Occipital lobe (tissue), 2 donors: Measurements from ENCODE around the gene MACROH2A2. TPM values are rescaled to one million over a fixed set of nuclear protein-coding genes. Genes with fewer than 3 reads are reported as not detected.

Experiments
- DNase-seq: peaks from one replicate; lab custom pipeline; 2025; lab: John Stamatoyannopoulos, UW
- total RNA-seq: library from RNA; depleted of rRNA; stranded (reverse); fragments of >200 nt; gene quantifications from one replicate; pipeline ENCODE4 v1.2.3, GENCODE V29; 2014

MACROH2A2 gene
- total RNA-seq, 1 donor from 2014 or later, result 23.6 TPM

DNA sequence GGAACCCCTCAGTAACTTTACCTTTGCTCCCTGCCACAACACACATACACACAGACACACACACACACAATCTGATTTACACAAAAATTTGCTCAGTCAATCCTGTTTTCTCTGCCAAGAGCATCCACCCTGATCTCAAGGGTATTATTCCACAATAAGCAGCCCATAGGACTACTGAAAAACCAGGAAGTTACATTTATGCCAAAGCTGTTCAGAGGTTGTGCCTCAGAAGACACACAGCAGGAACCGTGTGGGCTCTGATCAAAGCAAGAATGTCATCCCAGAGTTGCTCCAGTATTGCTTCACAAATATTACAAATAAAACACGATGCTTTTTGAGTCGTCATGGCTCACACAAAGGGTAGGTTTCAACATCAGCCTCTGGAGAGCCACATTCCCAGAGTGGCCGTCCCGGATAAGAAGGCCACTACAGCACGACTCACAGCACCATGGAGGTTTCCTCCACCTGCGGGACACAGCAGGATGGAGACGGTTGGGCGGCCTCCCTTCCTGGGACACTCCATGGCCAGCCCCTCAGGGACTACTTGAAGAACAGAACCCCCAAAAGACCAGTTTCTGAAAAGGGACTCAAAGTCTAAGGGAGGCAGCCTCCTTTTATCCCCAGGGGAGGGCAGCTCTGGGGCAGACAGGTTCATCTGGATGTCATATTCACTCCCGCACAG is 78.4 kb downstream of the MACROH2A2 start:
- DNase-seq, result no peak

DNA sequence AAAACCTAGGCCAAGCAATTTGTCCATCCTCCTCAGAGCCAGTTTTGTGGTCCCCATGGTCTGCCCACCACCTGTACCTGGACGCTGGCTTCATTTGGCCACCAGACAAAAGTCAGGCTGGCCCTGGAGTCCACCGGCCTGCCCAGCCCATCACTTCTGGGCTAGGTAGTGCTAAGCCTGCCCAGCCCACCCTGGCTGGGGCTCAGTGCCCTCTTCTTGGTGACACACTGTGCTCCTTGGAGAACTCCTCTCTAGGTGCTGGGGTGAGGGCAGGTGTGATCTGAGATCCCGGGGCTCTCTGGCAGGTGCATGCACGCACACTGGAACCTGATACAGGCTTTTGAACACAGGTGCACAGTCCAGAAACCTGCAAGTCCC is 78.9 kb downstream of the MACROH2A2 start:
- no peak for DNase-seq

- DNase-seq, result peak; percentile 8
Observed at GRCh38 chr10:70132098-70133029, 79.7 kb downstream of the MACROH2A2 start, which contains the start of gene AIFM2. Gene AIFM2, minus strand, starts transcription at chr10:70132825. Its CDS starts 8,741 bp downstream, at chr10:70124084.

GRCh38 chr10:70135046-70135445 is 82.4 kb downstream of the MACROH2A2 start:
- DNase-seq, result no peak

DNA sequence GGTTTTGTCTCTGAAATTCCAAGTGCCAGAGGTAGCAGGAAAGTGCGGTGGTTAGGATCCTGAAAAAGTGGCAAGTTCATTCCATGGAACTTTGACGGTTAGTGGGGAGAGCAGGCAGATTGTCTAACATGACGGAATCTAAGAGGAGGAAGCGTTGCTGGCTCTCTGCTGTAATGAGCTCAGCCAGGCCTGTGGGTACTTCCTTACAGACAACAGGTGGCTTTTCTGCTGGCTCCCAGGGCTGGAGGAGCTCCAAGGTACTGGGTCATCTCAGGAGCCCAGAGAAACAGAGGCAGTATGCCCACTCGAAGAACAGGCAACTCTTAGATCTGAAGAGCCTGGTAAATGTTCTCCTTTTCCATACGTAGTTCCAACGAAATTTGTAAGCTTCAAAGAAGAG is 83.0 kb downstream of the MACROH2A2 start:
- no peak for DNase-seq

- DNase-seq, result no peak
Observed at GRCh38 chr10:70137135-70137534, 84.5 kb downstream of the MACROH2A2 start.

- DNase-seq, result no peak
Observed at GRCh38 chr10:70137927-70138883, 85.6 kb downstream of the MACROH2A2 start.

- no peak for DNase-seq
Observed at GRCh38 chr10:70139151-70139996, 86.7 kb downstream of the MACROH2A2 start.

GRCh38 chr10:70139997-70140250 is 87.3 kb downstream of the MACROH2A2 start:
- DNase-seq, result no peak

- no peak for DNase-seq
Observed at GRCh38 chr10:70140297-70140696, 87.7 kb downstream of the MACROH2A2 start.

GRCh38 chr10:70142555-70142954 is 89.9 kb downstream of the MACROH2A2 start:
- no peak for DNase-seq

GRCh38 chr10:70144372-70145110 is 91.9 kb downstream of the MACROH2A2 start:
- DNase-seq, result no peak

DNA sequence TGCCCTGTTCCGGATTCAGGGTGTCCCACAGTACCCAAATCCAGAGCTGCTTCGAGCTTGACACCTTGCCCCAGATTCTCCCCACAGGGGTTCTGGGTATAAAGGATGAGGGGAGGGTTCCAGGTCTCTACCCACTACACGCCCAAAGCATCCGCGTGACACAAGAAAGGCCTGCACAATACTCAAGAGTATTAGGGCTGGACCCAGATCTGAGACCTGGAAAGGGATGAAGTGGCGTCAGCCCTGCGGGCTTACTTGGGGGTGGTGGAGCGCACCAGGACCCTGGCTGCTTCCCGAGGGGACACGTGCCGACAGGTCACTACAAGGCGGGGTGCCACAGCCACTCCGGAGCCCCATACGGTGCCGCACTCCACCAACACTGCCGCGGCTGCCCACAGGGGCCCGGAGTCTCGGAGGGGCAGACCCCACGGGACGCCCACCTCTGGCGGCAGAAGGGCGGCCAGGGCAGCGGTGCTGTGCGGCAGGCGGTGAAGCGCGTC is 92.6 kb downstream of the MACROH2A2 start:
- DNase-seq, result no peak

GRCh38 chr10:70145666-70146488 is 93.2 kb downstream of the MACROH2A2 start:
- peak; percentile 67 for DNase-seq

- peak; percentile 95 for DNase-seq
Observed at GRCh38 chr10:70146489-70147258, 94.0 kb downstream of the MACROH2A2 start, which contains the start of gene TYSND1. Gene TYSND1, minus strand, starts transcription at chr10:70146700. Its CDS starts 114 bp downstream, at chr10:70146586.

- no peak for DNase-seq
Observed at GRCh38 chr10:70147259-70147625, 94.6 kb downstream of the MACROH2A2 start.

DNA sequence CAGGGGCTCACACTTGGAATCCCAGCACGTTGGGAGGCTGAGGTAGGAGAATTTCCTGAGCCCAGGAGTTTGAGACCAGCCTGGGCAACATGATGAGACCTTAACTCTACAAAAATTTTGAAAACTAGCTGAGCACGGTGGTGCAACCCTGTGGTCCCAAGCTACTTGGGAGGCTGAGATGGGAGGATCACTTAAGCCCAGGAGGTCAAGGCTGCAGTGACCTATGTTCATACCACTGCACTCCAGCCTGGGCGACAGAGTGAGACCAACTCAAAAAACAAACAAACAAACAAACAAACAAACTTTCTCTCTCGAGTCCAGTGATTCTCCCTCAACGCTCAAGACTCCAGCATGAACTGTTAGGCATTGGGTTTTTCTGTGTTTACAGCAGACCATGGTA is 95.9 kb downstream of the MACROH2A2 start:
- no peak for DNase-seq

- DNase-seq, result no peak
Observed at GRCh38 chr10:70155255-70155838, 102.7 kb downstream of the MACROH2A2 start.
